Measurements from ENCODE around the gene TUBA4A.

DNA sequence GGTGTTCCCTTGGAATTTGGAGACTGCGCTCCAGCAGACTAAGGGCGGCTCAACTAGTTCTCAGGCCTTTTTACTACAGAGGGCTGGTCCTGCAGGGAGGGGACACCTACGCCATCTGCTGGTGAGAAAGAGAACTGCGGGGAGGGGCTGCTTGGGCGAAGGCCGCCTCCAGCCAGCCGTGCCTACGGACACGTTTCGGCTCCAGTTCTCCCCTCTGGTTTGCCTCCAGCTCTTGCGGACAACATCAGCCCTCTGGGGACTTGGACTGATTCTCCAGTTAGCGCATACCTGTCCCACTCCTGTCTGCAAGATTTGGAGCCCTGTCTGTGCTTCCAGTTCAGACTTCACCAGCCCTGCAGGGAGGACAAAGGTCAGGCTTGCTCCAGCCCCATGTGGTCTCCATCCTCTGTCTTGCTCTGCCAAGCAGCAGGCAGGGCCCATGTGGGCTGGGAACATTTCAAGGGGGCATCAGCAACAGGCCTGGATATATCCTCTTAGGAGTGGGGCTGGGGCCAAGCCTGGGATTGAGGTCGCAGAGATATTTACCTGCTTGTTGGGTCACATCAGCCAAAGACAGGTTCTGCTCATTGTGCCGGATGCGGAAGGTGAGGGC is 45.1 kb upstream of the TUBA4A start:
- TF ChIP-seq CTCF (IDR thresholded peaks at IDR 0.05) (peak; percentile 96 to 100 (median 100)), POLR2A (IDR thresholded peaks at IDR 0.05) (no peak)
